Measurements from ENCODE around the gene CFAP73. TPM values are rescaled to one million over a fixed set of nuclear protein-coding genes. Genes with fewer than 3 reads are reported as not detected.

CFAP73 gene
- total and polyA plus RNA-seq, 2 experiments from 2014 or later = 0.50 to 0.59 TPM

GRCh38 chr12:113112043-113112899, 37.3 kb upstream of the CFAP73 start:
- H3K4me3 Mint-ChIP-seq = no peak overlapping the region
- DNase-seq (ENCODE audit: low spot score) (no peak), ATAC-seq (peak; percentile 64)
- no peak overlapping the region for H3K4me3 ChIP-seq
- H3K9me3 Mint-ChIP-seq = no peaks in the 10 kb centered on the region; the same call in 2 of the 3 replicates
- H3K4me1 Mint-ChIP-seq = peaks cover 6% of the 10 kb centered on the region; the same call in 2 of the 3 replicates
- no peaks in the 10 kb centered on the region for H3K4me1 ChIP-seq (ENCODE audit: insufficient read depth)
- H3K36me3 Mint-ChIP-seq (ENCODE audit: low read depth) = no peaks in the 10 kb centered on the region; the same call in 2 of the 3 replicates
- no peaks in the 10 kb centered on the region for H3K79me2 ChIP-seq (replicated peaks; ENCODE audit: insufficient read depth)
- H3F3A ChIP-seq (replicated peaks; ENCODE audit: low read depth) = no peaks in the 10 kb centered on the region
- 0 out of 2 replicates have a peak overlapping the region, but pooled peaks have one; percentile 10 for H2AFZ ChIP-seq
- H3K27ac Mint-ChIP-seq = no peak overlapping the region
- no peaks in the 10 kb centered on the region for H3K27me3 ChIP-seq (ENCODE audit: insufficient read depth)
- H3K9me2 ChIP-seq (ENCODE audit: insufficient read depth) = no peaks in the 10 kb centered on the region
- no peaks in the 10 kb centered on the region for H4K20me1 ChIP-seq (replicated peaks; ENCODE audit: insufficient read depth)
- no peaks in the 10 kb centered on the region for H3K36me3 ChIP-seq (ENCODE audit: insufficient read depth)
- TF ChIP-seq CTCF (conservative IDR thresholded peaks at IDR 0.05; ENCODE audit: low read depth in 2 of 2) (no peak), NANOG (IDR thresholded peaks at IDR 0.05; ENCODE audit: borderline replicate concordance) (no peak), ETS1 (IDR thresholded peaks at IDR 0.05) (no peak), POLR2AphosphoS5 (IDR thresholded peaks at IDR 0.05; ENCODE audit: low read depth) (no peak), ZNF114 (CRISPR knock-in tag; IDR thresholded peaks at IDR 0.05) (no peak), EZH2phosphoT487 (IDR thresholded peaks at IDR 0.05; ENCODE audit: unreplicated experiment) (no peak), JUNB (IDR thresholded peaks at IDR 0.05; ENCODE audit: unreplicated experiment) (no peak), REST (IDR thresholded peaks at IDR 0.05; ENCODE audit: unreplicated experiment) (no peak), ZNF462 (CRISPR knock-in tag; IDR thresholded peaks at IDR 0.05) (no peak), STAT1 (IDR thresholded peaks at IDR 0.05; ENCODE audit: unreplicated experiment) (no peak)
- H3K27ac ChIP-seq (ENCODE audit: low read depth) = no peak overlapping the region
- peaks cover 7% of the 10 kb centered on the region for H3K27me3 Mint-ChIP-seq (ENCODE audit: insufficient read depth, low read depth, poor library complexity)
- H3K4me2 ChIP-seq = no peak overlapping the region
